GM12878 (cell line): Measurements from ENCODE around the gene TUB.

Experiments
- CTCF ChIP-seq, 3 experiments: IDR thresholded peaks in 2 of 3; conservative IDR thresholded peaks in 1 of 3; 2 replicates each; pipeline ENCODE4 v1.5.1; 2011; ENCODE audit warnings: low read depth in 3 of 3, low read length in 3 of 3, mild to moderate bottlenecking in 3 of 3, control low read depth in 2 of 3, moderate library complexity in 2 of 3, inconsistent platforms in 1 of 3, mixed read lengths in 1 of 3; ENCODE audit not compliant: control insufficient read depth in 2 of 3, insufficient read depth in 1 of 3; ENCODE audit errors: extremely low read depth in 1 of 3
- CUX1 ChIP-seq: IDR thresholded peaks from 2 replicates; pipeline ENCODE4 v1.6.1; 2012; ENCODE audit warnings: improper control_type of control experiment, low read depth, low read length; ENCODE audit not compliant: insufficient replicate concordance
- ESRRA ChIP-seq: IDR thresholded peaks from 2 replicates; pipeline ENCODE4 v1.6.1; 2012; ENCODE audit warnings: mild to moderate bottlenecking, low read length, improper control_type of control experiment
- HCFC1 ChIP-seq: fragments of 150-350 bp; IDR thresholded peaks from 2 replicates; pipeline ENCODE4 v1.6.1; 2014; ENCODE audit warnings: low read length
- HDGF ChIP-seq: fragments of 450-650 bp; IDR thresholded peaks from 2 replicates; pipeline ENCODE4 v1.6.1; 2016; ENCODE audit warnings: antibody characterized with exemption
- NRF1 ChIP-seq: conservative IDR thresholded peaks from 2 replicates; pipeline ENCODE4 v1.6.1; 2011; ENCODE audit warnings: mild to moderate bottlenecking, low read depth, low read length, improper control_type of control experiment
- SUPT20H ChIP-seq: IDR thresholded peaks from 2 replicates; pipeline ENCODE4 v1.6.1; 2011; ENCODE audit warnings: low read depth, mild to moderate bottlenecking, low read length, moderate library complexity, borderline replicate concordance; ENCODE audit not compliant: control insufficient read depth

- TF ChIP-seq HCFC1 (no peak), NRF1 (no peak), ESRRA (no peak), HDGF (no peak), SUPT20H (no peak), CUX1 (no peak), CTCF (IDR thresholded peaks at IDR 0.05 in 2 of 3, conservative IDR thresholded peaks at IDR 0.05 in 1 of 3; ENCODE audit: control insufficient read depth in 2 of 3, extremely low read depth in 1 of 3, insufficient read depth in 1 of 3, low read depth in 3 of 3, low read length in 3 of 3) (no peak)
Observed at GRCh38 chr11:8098879-8099278, 17.9 kb downstream of the TUB start.
